ENCODE results near the gene MYO1C.

DNA sequence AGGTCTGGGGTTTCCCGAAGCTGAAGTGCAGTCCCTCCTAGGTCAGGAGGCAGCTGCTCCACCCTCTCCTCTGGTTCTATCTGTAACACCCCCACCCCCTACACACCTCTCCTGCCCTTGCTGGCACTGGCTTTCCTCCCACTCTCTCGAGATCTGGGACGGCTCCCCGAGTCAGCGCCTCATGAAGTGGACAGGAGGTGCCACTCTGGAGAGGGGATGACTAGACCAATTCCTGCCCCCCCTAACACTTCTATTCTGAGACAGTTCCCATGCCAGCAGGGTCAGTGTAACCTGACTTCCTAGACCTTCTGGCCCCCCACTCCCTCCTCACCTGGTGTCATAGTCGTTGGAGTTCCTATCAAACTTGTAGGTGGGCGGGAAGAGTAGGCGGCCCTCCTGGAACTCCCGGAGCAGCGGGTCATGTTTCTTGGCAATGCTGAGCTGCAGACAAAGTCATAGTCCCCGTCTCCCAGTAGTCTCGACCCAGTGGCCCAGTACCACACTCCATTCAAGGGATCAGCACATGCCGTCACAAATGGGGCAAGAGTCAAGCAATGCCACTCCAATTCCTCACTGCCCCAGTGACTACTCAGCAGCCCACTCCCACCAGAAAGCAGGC, 14.3 kb upstream of the MYO1C start:
- TF ChIP-seq ZNF565 (CRISPR knock-in tag; conservative IDR thresholded peaks at IDR 0.05; ENCODE audit: low read depth), result no peak
- no peak for TF ChIP-seq CSDC2 (CRISPR knock-in tag; IDR thresholded peaks at IDR 0.05)

All from SK-N-SH treated with all-trans-retinoic acid at 6 μM for 48 hours (cell line).